Stomach (tissue), 9 donors: Measurements from ENCODE around the gene NYAP2. TPM values are rescaled to one million over a fixed set of nuclear protein-coding genes. Genes with fewer than 3 reads are reported as not detected.

ENCODE experiments used
- DNase-seq, 2 donors: peaks; one replicate each; pipeline versions ENCODE4 v3.0.0 to v3.0.0-alpha.2; 2013 to 2019
- H3K27ac ChIP-seq, 5 donors: fragments of 200-600 bp in 4 of 5; sonication (generic) in 4 of 5; one replicate each; pipeline ENCODE4 v1.5.1; 2013 to 2019; ENCODE audit warnings: mild to moderate bottlenecking in 1 of 5, moderate library complexity in 1 of 5
- H3K27me3 ChIP-seq, 3 donors: fragments of 200-600 bp; sonication (generic); one replicate each; pipeline ENCODE4 v1.5.1; 2017 to 2019; ENCODE audit warnings: mixed run types in 1 of 3
- H3K36me3 ChIP-seq, 4 donors: fragments of 200-600 bp; sonication (generic); 1 replicate in 3 of 4; 2 replicates in 1 of 4; pipeline ENCODE4 v1.5.1; 2016 to 2019
- H3K4me1 ChIP-seq, 4 donors: fragments of 200-600 bp; sonication (generic); one replicate each; pipeline ENCODE4 v1.5.1; 2016 to 2019
- H3K4me3 ChIP-seq, 4 donors: fragments of 200-600 bp; sonication (generic) in 3 of 4; one replicate each; pipeline ENCODE4 v1.5.1; 2016 to 2019; ENCODE audit warnings: mild to moderate bottlenecking in 1 of 4
- H3K9me3 ChIP-seq, 4 donors: fragments of 200-600 bp; sonication (generic); one replicate each; pipeline ENCODE4 v1.5.1; 2016 to 2019
- CTCF ChIP-seq, 7 experiments: fragments of 450-650 bp in 4 of 7; fragments of 200-600 bp in 3 of 7; sonication (generic) in 3 of 7; IDR thresholded peaks; one replicate each; pipeline ENCODE4 v1.5.1; 2016 to 2019; ENCODE audit warnings: antibody characterized with exemption in 7 of 7, control low read depth in 2 of 7, mild to moderate bottlenecking in 1 of 7
- EP300 ChIP-seq: sonication (generic); formaldehyde crosslinking; IDR thresholded peaks from one replicate; pipeline ENCODE4 v1.6.1; 2017; ENCODE audit warnings: antibody characterized with exemption
- POLR2A ChIP-seq, 4 donors: fragments of 450-650 bp; IDR thresholded peaks; one replicate each; pipeline ENCODE4 v1.6.1; 2016; ENCODE audit warnings: antibody characterized with exemption in 4 of 4, control low read depth in 2 of 4, mild to moderate bottlenecking in 1 of 4, moderate library complexity in 1 of 4
- POLR2AphosphoS5 ChIP-seq, 3 donors: sonication (generic); formaldehyde crosslinking; IDR thresholded peaks; one replicate each; pipeline ENCODE4 v1.6.1; 2016; ENCODE audit warnings: antibody characterized with exemption in 3 of 3
- WGBS, 5 donors: extraction: QIAGEN DNeasy Blood & Tissue Kit in 3 of 5; methylation state at CpG; one replicate each; pipeline versions ENCODE4 v1.1.5 to v1.1.7; 2013 to 2018; 5-methylcytosine and 5-hydroxymethylcytosine counted together
- intact Hi-C: fragments of 100-400 bp; cut with DNase I; formaldehyde crosslinking; loops from one replicate; pipeline ENCODE4 v1.15.1; 2023; ENCODE audit warnings: low total_unique reads
- polyA plus RNA-seq, 3 donors: library from polyadenylated mRNA; stranded (reverse); fragments of 200-250 nt; gene quantifications; one replicate each; pipeline ENCODE4 v1.2.3, GENCODE V29; 2013
- total RNA-seq, 5 donors: library from RNA; depleted of rRNA; stranded (reverse); fragments of >200 nt; gene quantifications; one replicate each; pipeline versions ENCODE4 v1.1.0 to v1.2.3, GENCODE V29; 2014 to 2016
- donor health status: healthy with polysubstance abuse.
- donor health status: Bipolar disorder and iron deficiency.
- donor health status: healthy.

NYAP2 gene
- total and polyA plus RNA-seq, 8 donors = under 0.01 to 0.18 (median 0.03) TPM; not detected in 5

GRCh38 chr2:225569995-225570394 is 170.5 kb downstream of the NYAP2 start:
- no peak overlapping the region for H3K27ac ChIP-seq
- DNase-seq = no peak
- peaks cover 0 to 11% (median 3%) of the 10 kb centered on the region in 4 donors for H3K9me3 ChIP-seq
- H3K4me1 ChIP-seq = no peaks in the 10 kb centered on the region
- H3K4me3 ChIP-seq = no peak overlapping the region
- H3K36me3 ChIP-seq = no peaks in the 10 kb centered on the region
- TF ChIP-seq POLR2AphosphoS5 (IDR thresholded peaks at IDR 0.05) (no peak), EP300 (no peak), CTCF (IDR thresholded peaks at IDR 0.05) (no peak), POLR2A (IDR thresholded peaks at IDR 0.05) (no peak)
- no peaks in the 10 kb centered on the region for H3K27me3 ChIP-seq
- intact Hi-C loops = no loop called here

- TF ChIP-seq POLR2A (IDR thresholded peaks at IDR 0.05) (no peak), POLR2AphosphoS5 (IDR thresholded peaks at IDR 0.05) (no peak), EP300 (no peak), CTCF (IDR thresholded peaks at IDR 0.05) (no peak)
- H3K27ac ChIP-seq = no peak overlapping the region
- H3K4me3 ChIP-seq = no peak overlapping the region
- H3K4me1 ChIP-seq = no peaks in the 10 kb centered on the region
- 51 to 74% (median 70%) methylated on average over 3 of the region's 3 CpGs for WGBS, 5 donors
- no peak for DNase-seq
- H3K27me3 ChIP-seq = no peaks in the 10 kb centered on the region
- H3K36me3 ChIP-seq = no peaks in the 10 kb centered on the region
- H3K9me3 ChIP-seq = peaks cover 0 to 16% (median 3%) of the 10 kb centered on the region in 4 donors
- intact Hi-C loops = no loop called here
These were observed 174.1 kb downstream of the NYAP2 start for GRCh38 chr2:225573603-225574002.

- intact Hi-C loops = no loop called here
- no peaks in the 10 kb centered on the region for H3K4me1 ChIP-seq
- no peak overlapping the region for H3K27ac ChIP-seq
- WGBS, 5 donors = 62 to 78% (median 76%) methylated on average over 5 of the region's 5 CpGs
- TF ChIP-seq POLR2AphosphoS5 (IDR thresholded peaks at IDR 0.05) (no peak), POLR2A (IDR thresholded peaks at IDR 0.05) (no peak), EP300 (no peak), CTCF (IDR thresholded peaks at IDR 0.05) (no peak)
- no peaks in the 10 kb centered on the region for H3K27me3 ChIP-seq
- no peak overlapping the region for H3K4me3 ChIP-seq
- no peak for DNase-seq
- no peaks in the 10 kb centered on the region for H3K36me3 ChIP-seq
- H3K9me3 ChIP-seq = peaks cover 0 to 16% (median 3%) of the 10 kb centered on the region in 4 donors
These were observed 175.2 kb downstream of the NYAP2 start for GRCh38 chr2:225574582-225575138.

GRCh38 chr2:225581135-225581534 is 181.6 kb downstream of the NYAP2 start:
- Histone ChIP-seq H3K27ac (no peak overlapping the region), H3K27me3 (no peaks in the 10 kb centered on the region), H3K4me1 (no peaks in the 10 kb centered on the region), H3K9me3 (no peaks in the 10 kb centered on the region), H3K4me3 (no peak overlapping the region), H3K36me3 (no peaks in the 10 kb centered on the region)
- DNase-seq = no peak
- no peak for TF ChIP-seq CTCF (IDR thresholded peaks at IDR 0.05)
- no peak for TF ChIP-seq POLR2AphosphoS5 (IDR thresholded peaks at IDR 0.05)
- TF ChIP-seq POLR2A (IDR thresholded peaks at IDR 0.05) = no peak
- TF ChIP-seq EP300 = no peak
- intact Hi-C loops = no loop called here
